H9 (cell line): ENCODE measurements around the gene PTGES2. TPM values are rescaled to one million over a fixed set of nuclear protein-coding genes. Genes with fewer than 3 reads are reported as not detected.

Experiments
- DNase-seq: peaks from one replicate; pipeline ENCODE4 v3.0.0-alpha.2; 2017
- H2AFZ ChIP-seq: one replicate; pipeline ENCODE4 v1.6.1; 2013; ENCODE audit warnings: mild to moderate bottlenecking, low read length, control low read depth, moderate library complexity
- H2AK5ac ChIP-seq: 2 replicates; pipeline ENCODE4 v1.6.1; 2013; ENCODE audit warnings: low read length, control low read depth, mixed read lengths; ENCODE audit not compliant: insufficient read length
- H2BK120ac ChIP-seq: one replicate; pipeline ENCODE4 v1.6.1; 2013; ENCODE audit warnings: low read depth, mild to moderate bottlenecking, low read length, control low read depth, inconsistent platforms; ENCODE audit not compliant: poor library complexity, severe bottlenecking
- H2BK12ac ChIP-seq: 2 replicates; pipeline ENCODE4 v1.6.1; 2013; ENCODE audit warnings: low read length, control low read depth, mixed read lengths, low read depth; ENCODE audit not compliant: insufficient read length
- H2BK15ac ChIP-seq: 2 replicates; pipeline ENCODE4 v1.6.1; 2013; ENCODE audit warnings: low read depth, low read length, control low read depth
- H2BK20ac ChIP-seq: one replicate; pipeline ENCODE4 v1.6.1; 2013; ENCODE audit warnings: low read depth, mild to moderate bottlenecking, low read length, control low read depth, inconsistent platforms; ENCODE audit not compliant: poor library complexity, severe bottlenecking
- H2BK5ac ChIP-seq: 2 replicates; pipeline ENCODE4 v1.6.1; 2013; ENCODE audit warnings: low read length, control low read depth, mixed read lengths; ENCODE audit not compliant: insufficient read length
- H3K14ac ChIP-seq: 2 replicates; pipeline ENCODE4 v1.6.1; 2013; ENCODE audit warnings: low read length, control low read depth; ENCODE audit not compliant: insufficient read depth
- H3K18ac ChIP-seq: 2 replicates; pipeline ENCODE4 v1.6.1; 2013; ENCODE audit warnings: low read depth, mild to moderate bottlenecking, mixed read lengths, low read length, control low read depth; ENCODE audit not compliant: insufficient read length
- H3K23ac ChIP-seq: 2 replicates; pipeline ENCODE4 v1.6.1; 2013; ENCODE audit warnings: low read length, control low read depth, mixed read lengths, low read depth; ENCODE audit not compliant: insufficient read length
- H3K23me2 ChIP-seq: 2 replicates; pipeline ENCODE4 v1.6.1; 2013; ENCODE audit warnings: low read depth, mild to moderate bottlenecking, mixed read lengths, low read length, control low read depth; ENCODE audit not compliant: insufficient read length, poor library complexity, severe bottlenecking
- H3K27ac ChIP-seq: 2 replicates; pipeline ENCODE4 v1.5.1; 2013; ENCODE audit warnings: low read length, control low read depth, mixed read lengths, low read depth; ENCODE audit not compliant: insufficient read length
- H3K27me3 ChIP-seq: 2 replicates; pipeline ENCODE4 v1.6.1; 2013; ENCODE audit warnings: low read length, control low read depth, inconsistent platforms; ENCODE audit not compliant: insufficient read depth
- H3K4ac ChIP-seq: 2 replicates; pipeline ENCODE4 v1.6.1; 2013; ENCODE audit warnings: low read depth, mild to moderate bottlenecking, control low read depth, inconsistent platforms, low read length, moderate library complexity
- H3K4me1 ChIP-seq: 2 replicates; pipeline ENCODE4 v1.6.1; 2013; ENCODE audit warnings: low read length, control low read depth, inconsistent platforms; ENCODE audit not compliant: insufficient read depth
- H3K4me2 ChIP-seq: 2 replicates; pipeline ENCODE4 v1.6.1; 2013; ENCODE audit warnings: low read length, control low read depth, mixed read lengths; ENCODE audit not compliant: insufficient read length, insufficient read depth
- H3K56ac ChIP-seq: 2 replicates; pipeline ENCODE4 v1.6.1; 2013; ENCODE audit warnings: low read depth, mild to moderate bottlenecking, mixed read lengths, low read length, control low read depth; ENCODE audit not compliant: insufficient read length
- H3K79me1 ChIP-seq: 2 replicates; pipeline ENCODE4 v1.6.1; 2013; ENCODE audit warnings: low read depth, mild to moderate bottlenecking, moderate library complexity, low read length, control low read depth, inconsistent platforms; ENCODE audit not compliant: insufficient read depth, poor library complexity, severe bottlenecking
- H3K79me2 ChIP-seq: 2 replicates; pipeline ENCODE4 v1.6.1; 2013; ENCODE audit warnings: low read length, control low read depth, inconsistent platforms; ENCODE audit not compliant: insufficient read depth
- H3K9ac ChIP-seq: 2 replicates; pipeline ENCODE4 v1.6.1; 2013; ENCODE audit warnings: low read length, control low read depth, mixed read lengths; ENCODE audit not compliant: insufficient read length; ENCODE audit errors: extremely low read depth
- H3K9me3 ChIP-seq: one replicate; pipeline ENCODE4 v1.6.1; 2013; ENCODE audit warnings: low read depth, low read length, inconsistent platforms; ENCODE audit not compliant: control insufficient read depth
- H3T11ph ChIP-seq: one replicate; pipeline ENCODE4 v1.6.1; 2013; ENCODE audit warnings: mild to moderate bottlenecking, low read length, control low read depth, inconsistent platforms
- H4K20me1 ChIP-seq: one replicate; pipeline ENCODE4 v1.6.1; 2013; ENCODE audit not compliant: control insufficient read depth, insufficient read length, insufficient read depth
- H4K5ac ChIP-seq: 2 replicates; pipeline ENCODE4 v1.6.1; 2013; ENCODE audit warnings: low read depth, mild to moderate bottlenecking, mixed read lengths, low read length, control low read depth; ENCODE audit not compliant: insufficient read length
- H4K8ac ChIP-seq: replicated peaks from 2 replicates; pipeline ENCODE4 v1.6.1; 2013; ENCODE audit warnings: low read length, control low read depth, mixed read lengths, low read depth; ENCODE audit not compliant: insufficient read length
- H4K91ac ChIP-seq: 2 replicates; pipeline ENCODE4 v1.6.1; 2013; ENCODE audit warnings: low read depth, mild to moderate bottlenecking, moderate library complexity, mixed read lengths, low read length, control low read depth; ENCODE audit not compliant: insufficient read length
- H3K27ac Mint-ChIP-seq, 3 experiments: 2 replicates in 2 of 3; 3 replicates in 1 of 3; pipeline ENCODE4 v1.8.0; 2020 to 2021; ENCODE audit warnings: mixed read lengths in 3 of 3, mild to moderate bottlenecking in 1 of 3, moderate library complexity in 1 of 3
- H3K27me3 Mint-ChIP-seq: 2 replicates; pipeline ENCODE4 v1.8.0; 2021; ENCODE audit warnings: low read depth, mild to moderate bottlenecking, moderate library complexity, mixed read lengths
- H3K36me3 Mint-ChIP-seq, 3 experiments: 2 replicates in 2 of 3; 3 replicates in 1 of 3; pipeline ENCODE4 v1.8.0; 2020 to 2021; ENCODE audit warnings: low read depth in 3 of 3, mixed read lengths in 3 of 3; ENCODE audit not compliant: insufficient read depth in 1 of 3
- H3K4me1 Mint-ChIP-seq, 2 experiments: 2 replicates each; pipeline ENCODE4 v1.8.0; 2020; ENCODE audit warnings: mixed read lengths in 2 of 2
- H3K4me3 Mint-ChIP-seq, 2 experiments: 2 replicates in 1 of 2; 3 replicates in 1 of 2; pipeline ENCODE4 v1.8.0; 2020 to 2021; ENCODE audit warnings: mild to moderate bottlenecking in 2 of 2, mixed read lengths in 2 of 2, moderate library complexity in 1 of 2
- H3K9me3 Mint-ChIP-seq, 2 experiments: 2 replicates in 1 of 2; 3 replicates in 1 of 2; pipeline ENCODE4 v1.8.0; 2020; ENCODE audit warnings: mild to moderate bottlenecking in 2 of 2, mixed read lengths in 2 of 2, moderate library complexity in 1 of 2
- CTCF ChIP-seq: fragments of 200-600 bp; sonication (generic); conservative IDR thresholded peaks from 3 replicates; pipeline ENCODE4 v1.8.0; 2021; ENCODE audit warnings: antibody characterized with exemption, mild to moderate bottlenecking
- WGBS: extraction: QIAGEN DNeasy Blood & Tissue Kit; methylation state at CpG from one replicate; pipeline ENCODE4 v1.1.7; 2013; ENCODE audit warnings: missing lambda C conversion rate, low lambda C conversion rate, mixed read lengths; ENCODE audit not compliant: insufficient read length; ENCODE audit errors: extremely low coverage; 5-methylcytosine and 5-hydroxymethylcytosine counted together
- total RNA-seq: library from RNA; stranded (reverse); gene quantifications from 2 replicates; pipeline ENCODE4 v1.2.1, GENCODE V29; 2021

PTGES2 gene
- total RNA-seq, 1 experiment from 2014 or later: 63.9 TPM

GRCh38 chr9:128104171-128104618, 23.3 kb downstream of the PTGES2 start:
- no peak overlapping the region for H3K4ac ChIP-seq
- TF ChIP-seq CTCF: no peak
- no peaks in the 10 kb centered on the region for H3K9me3 Mint-ChIP-seq
- H3K4me2 ChIP-seq: no peak overlapping the region
- H3K18ac ChIP-seq: no peak overlapping the region
- H3K27ac ChIP-seq: no peak overlapping the region
- H3T11ph ChIP-seq: no peak overlapping the region
- DNase-seq: no peak
- no peak overlapping the region for H3K14ac ChIP-seq
- no peaks in the 10 kb centered on the region for H3K27me3 ChIP-seq
- no peak overlapping the region for H3K56ac ChIP-seq
- H3K23ac ChIP-seq: no peak overlapping the region
- H2BK15ac ChIP-seq: no peak overlapping the region
- H3K36me3 Mint-ChIP-seq: peaks cover 28 to 66% (median 63%) of the 10 kb centered on the region in 3 experiments; a peak in 6 of 7 replicates
- peaks cover 1% of the 10 kb centered on the region for H3K23me2 ChIP-seq
- H4K20me1 ChIP-seq: no peaks in the 10 kb centered on the region
- no peak overlapping the region for H4K91ac ChIP-seq
- H2BK12ac ChIP-seq: no peak overlapping the region
- H4K8ac ChIP-seq: no peak overlapping the region
- H3K9ac ChIP-seq: no peak overlapping the region
- H3K27ac Mint-ChIP-seq: no peak overlapping the region
- H3K79me1 ChIP-seq: peaks cover 3% of the 10 kb centered on the region
- no CpG with 5 or more reads among the region's 6 CpGs for WGBS
- H2AFZ ChIP-seq: no peak overlapping the region
- H2BK20ac ChIP-seq: no peak overlapping the region
- H3K27me3 Mint-ChIP-seq: no peaks in the 10 kb centered on the region
- no peak overlapping the region for H4K5ac ChIP-seq
- no peak overlapping the region for H2BK120ac ChIP-seq
- H3K4me3 Mint-ChIP-seq: no peak overlapping the region
- no peak overlapping the region for H2BK5ac ChIP-seq
- H3K4me1 Mint-ChIP-seq: peaks cover 26 to 39% of the 10 kb centered on the region in 2 experiments
- no peak overlapping the region for H2AK5ac ChIP-seq
- H3K9me3 ChIP-seq: no peaks in the 10 kb centered on the region
- peaks cover 2% of the 10 kb centered on the region; the same call in 1 of the 2 replicates for H3K4me1 ChIP-seq
- peaks cover 4% of the 10 kb centered on the region; the same call in 1 of the 2 replicates for H3K79me2 ChIP-seq
